ENCODE measurements around the gene PDE6B.
A peak's percentile ranks its signal among the peaks of the same experiment; 100 is the strongest.
"Not testable (repeated sequence)": the region's sequence is repeated elsewhere in the genome, so short reads cannot be mapped to it uniquely, and the experiment has no call there.

Gene PDE6B

DNA sequence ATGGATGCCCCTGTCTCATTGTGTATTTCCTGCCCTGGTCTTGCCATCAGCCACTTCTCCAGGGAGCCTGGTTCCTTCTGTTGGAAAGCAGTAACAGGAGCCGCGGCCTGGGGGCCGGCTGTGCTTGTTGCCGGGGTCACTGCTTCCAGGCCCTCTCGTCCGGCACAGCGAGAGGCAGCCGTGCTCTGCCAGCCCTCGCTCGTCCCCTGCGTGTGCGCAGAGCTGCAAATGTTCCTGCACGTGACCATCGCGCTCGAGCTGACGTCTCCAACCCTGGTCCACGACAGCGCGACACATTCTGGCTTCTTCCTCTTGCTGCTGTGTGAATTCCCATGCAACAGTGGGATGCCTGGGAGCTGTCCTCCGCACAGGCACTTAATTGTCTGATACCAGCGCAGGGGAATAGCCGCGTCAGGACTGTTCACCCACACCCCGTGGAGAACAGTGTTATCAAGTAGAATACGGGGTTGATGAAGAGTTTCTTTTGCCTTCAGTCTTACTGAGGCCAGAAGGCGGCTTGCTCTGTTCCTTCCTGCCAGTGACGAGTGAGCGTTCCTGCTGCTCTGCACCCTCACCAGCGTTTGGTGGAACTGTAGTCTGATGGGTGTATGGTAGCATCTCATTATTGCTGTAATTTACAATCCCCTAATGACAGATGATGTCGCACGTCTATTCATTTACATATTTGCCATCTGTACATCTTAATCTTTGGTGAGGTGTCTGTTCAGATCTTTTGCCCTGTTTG lies 12.3 kb downstream of the PDE6B start:
- DNase-seq = no peak

DNA sequence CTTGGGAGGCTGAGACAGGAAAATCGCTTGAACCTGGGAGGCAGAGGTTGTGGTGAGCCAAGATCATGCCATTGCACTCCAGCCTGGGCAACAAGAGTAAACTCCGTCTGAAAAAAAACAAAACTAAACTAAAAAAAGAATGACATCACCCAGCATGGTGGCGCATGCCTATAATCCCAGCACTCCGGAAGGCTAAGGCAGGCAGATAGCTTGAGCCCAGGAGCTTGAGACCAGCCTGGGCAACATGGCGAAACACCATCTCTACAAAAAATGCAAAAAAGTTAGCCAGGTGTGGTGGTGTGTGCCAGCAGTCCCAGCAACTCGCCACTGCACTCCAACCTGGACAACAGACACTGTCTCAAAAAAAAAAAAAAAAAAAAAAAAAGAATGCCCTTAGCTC lies 17.0 kb downstream of the PDE6B start:
- DNase-seq = not testable (repeated sequence)

DNA sequence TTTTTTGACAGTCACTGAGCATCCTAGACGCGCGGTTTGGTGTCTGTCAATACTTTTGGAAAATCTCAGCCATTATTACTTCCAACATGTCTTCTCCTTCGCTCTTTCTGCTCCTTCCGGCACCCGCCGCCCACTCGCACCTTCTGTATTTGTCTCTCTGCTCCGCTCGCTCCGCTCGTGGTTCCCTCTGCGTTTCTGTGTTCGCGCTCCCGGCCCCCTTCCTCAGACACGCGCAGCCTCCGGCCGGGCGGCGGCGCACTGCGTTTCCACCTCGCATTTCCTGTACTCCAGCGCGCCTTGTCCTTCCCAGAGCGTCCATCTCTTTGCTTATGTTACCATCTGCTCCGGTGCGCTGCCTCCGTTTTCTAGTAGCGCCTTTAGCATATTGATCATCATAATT lies 21.1 kb downstream of the PDE6B start:
- DNase-seq = peak; percentile 41

DNA sequence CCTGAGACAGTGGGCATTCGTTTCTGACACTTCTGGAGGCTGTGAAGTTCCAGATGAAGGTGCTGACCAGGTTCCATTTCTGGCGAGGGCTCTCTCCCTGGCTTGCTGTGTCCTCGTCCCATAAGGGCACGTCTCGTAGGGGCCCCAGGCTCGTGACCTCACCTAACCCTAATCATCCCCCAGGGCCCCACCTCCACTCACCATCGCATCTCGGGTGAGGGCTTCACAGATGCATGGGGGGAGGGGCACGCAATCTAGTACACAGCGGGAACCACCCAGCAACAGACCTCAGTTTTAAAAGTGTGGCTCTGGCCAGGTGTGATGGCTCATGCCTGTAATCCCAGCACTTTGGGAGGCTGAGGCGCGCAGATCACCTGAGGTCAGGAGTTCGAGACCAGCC lies 22.1 kb downstream of the PDE6B start:
- peak; percentile 1 for DNase-seq

DNA sequence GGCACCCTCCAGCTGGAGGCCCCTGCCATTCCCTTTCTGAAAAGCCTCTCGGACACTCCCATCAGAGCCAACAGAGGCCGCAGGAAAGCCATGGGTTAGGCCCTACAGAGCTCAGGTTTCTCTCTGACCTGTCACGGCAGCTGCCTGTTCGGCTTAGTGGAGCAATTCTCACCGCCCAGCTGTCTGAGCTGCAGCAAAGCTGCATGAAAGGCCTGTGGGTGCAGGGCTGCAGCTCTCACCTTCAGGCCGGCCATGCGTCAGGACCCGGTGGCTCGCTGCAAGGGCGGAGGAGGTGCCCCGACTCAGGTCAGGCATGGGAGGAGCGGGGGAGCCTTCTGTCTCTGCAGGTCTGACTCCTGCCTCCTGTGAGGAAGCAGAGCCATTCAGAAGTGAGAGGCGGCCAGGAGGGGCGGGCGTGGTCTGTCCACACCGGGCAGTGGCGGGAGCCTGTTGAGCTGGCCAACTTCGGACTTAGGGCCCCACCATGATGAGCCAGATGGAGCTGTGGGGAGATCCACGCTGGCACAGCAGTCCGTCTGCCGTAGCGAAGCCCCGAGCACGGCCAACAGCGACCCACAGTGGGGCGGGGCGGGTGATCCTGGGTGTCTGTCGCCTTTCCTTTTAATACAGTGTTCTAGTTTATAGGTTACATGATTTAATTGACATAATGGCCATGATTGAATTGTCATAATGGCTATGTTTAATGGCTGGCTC lies 23.4 kb downstream of the PDE6B start:
- peak; percentile 8 for DNase-seq

DNA sequence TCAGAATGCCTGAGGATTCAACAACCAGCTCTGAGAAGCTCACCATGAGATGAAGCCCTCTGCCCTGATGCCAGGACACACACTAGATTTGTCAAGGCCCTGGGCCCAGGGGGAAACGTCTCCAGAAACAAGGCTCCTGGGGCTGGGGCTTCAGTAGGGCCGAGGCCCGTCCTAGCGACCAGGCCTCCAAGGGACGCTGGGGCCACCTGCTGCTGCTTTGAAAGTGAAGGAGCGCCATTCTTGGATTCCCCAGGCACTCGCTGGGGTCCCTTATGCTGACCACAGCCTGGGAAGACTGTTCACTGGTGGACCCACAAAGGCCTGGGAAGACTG lies 23.9 kb downstream of the PDE6B start:
- no peak for DNase-seq

DNA sequence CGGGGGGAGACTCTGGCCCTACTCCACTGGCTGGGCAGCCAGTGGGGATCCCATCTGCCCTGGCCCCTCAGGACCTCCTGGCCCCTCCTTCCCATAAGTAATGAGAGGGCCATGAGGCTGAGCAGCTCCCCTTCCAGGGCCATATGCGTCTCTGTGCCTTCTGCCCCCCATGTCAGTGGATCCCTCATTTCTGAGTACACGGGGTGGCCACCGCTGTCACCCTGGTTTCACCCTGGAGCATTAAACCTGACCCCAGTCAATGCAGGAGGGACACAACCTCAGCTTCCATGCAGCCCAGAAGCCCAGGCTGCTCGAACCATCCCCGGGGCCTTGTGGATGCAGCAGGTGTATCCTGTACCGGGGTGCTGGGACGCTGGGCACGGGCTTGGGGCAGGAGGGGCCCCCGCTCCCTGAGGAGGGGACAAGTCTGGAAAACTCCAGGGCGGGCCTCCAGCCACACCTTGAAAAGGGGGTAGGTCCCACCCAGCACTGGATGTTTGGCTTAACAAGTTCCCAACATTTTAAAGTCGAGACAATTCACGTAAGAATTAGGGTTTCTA lies 24.5 kb downstream of the PDE6B start:
- peak; percentile 5 for DNase-seq

DNA sequence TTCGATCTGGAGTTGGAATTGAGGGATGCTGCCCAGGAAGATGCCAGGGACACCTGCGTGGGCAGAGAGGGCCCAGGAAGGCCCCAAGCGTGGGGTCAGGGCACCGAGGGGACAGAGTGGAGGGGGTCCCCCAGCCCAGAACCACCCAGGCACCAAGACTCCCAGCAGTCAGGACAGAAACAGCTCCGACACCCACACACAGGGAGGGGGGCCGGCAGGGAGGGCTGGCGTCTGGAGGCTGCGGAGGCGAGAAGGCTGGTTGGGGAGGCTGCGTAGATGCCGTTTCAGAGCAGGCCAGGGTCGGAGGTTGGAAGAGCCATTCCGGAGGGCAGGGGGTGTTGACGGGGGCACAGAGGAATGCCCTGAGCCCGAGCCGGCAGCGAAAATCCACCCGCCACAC lies 25.1 kb downstream of the PDE6B start:
- no peak for DNase-seq

DNA sequence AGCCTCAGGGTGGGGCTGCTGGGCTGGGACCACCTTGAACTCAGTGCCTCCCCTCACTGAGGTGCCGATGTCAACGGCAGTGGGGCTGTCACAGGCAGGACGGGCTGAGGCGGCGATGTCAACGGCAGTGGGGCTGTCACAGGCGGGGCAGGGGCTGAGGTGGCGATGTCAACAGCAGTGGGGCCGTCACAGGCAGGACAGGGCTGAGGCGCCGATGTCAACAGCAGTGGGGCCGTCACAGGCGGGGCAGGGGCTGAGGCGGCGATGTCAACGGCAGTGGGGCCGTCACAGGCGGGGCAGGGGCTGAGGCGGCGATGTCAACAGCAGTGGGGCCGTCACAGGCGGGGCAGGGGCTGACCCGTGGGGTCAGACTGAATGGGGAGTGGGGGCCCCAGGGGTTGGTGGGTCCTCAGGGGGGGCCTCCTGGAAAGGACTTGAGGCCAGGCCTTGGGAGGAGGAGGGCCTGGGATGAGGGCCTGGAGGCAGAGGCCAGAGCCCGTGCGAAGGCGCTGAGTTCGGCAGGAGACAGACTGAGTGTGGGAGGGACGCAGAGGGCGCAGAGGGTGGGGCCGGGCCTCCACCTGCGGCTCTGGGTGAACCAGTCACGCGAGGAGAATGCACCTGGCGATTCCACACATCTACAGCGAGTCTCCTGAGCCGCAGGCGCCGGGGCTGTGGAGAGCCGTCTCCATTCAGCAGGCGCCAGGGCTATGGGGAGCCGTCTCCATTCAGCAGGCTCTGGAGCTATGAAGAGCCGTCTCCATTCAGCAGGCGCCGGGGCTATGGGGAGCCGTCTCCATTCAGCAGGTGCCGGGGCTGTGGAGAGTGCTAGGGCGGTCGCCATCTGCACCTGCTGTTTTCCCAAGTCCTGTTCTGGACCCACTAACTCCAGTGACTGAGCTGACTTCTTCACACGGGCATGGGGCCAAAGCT lies 25.8 kb downstream of the PDE6B start:
- DNase-seq = peak; percentile 9

DNA sequence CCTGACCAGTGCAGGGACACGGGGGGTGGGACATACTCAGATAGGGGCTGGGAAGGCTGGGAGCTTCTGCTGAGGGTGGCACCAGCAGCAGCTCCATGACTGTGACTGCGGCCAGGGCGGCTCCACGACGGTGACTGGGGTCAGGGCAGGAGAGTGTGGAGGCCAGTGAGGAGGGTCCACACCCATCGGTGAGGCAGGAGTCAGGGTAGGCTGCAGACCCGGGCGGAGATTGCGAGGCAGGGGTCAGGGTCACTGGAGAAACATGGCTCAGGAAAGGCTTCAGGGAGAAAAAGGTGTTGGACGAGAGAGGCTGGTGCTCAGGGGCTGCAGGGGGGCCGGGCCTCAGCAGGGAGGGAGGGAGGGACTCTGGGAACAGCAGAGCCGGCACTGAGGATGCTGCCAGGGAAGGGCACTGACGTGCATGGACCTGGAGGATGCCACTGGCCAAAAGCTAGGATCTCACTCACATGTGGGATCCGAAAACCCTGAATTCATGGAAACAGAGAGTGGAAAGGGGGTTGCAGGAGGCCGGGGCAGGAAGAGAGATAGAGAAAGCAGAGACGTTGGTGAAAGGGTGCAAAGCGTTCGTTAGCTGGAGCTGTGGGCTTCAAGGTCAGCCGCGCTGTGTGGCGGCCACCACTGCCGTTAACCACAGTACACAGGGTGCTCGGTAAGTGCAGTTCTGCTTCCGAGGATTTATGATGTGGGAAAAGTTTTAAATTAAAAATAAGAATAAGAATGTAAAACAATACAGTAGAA lies 26.7 kb downstream of the PDE6B start:
- DNase-seq = no peak

DNA sequence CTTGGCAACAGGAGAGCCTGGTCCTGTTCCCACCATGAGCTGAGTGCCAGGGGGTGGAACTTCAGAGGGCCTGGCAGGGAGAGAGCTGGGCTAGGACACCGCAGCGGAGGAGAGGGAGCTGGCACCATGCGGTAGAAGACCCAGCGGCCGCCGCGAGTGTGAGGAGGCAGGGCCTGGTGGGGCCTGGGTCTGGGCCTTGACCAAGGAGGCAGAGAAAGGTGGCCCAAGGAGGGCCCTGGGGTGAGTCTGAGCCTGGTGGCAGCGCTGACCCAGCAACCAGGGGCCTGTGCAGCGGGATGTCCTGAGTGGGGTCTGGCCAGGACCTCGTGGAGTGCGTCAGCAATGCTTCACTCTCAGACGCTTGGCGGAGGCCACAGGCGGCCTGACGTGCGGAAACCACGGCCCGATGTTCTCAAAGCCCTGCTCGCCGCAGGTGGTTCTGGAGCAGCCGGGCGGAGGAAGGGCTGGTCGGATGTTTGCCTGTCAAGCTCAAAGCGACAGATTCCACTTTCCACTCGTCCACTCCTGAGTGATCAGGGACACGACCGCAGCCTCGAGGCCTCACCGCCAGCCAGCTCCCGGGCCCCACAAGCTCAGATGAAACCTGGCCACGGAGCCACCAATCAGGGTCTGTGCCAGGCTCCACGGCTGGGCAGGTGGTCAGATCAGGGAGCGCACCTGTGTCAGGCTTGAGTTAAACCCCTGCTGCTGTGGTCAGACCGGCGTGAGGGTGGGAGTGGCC lies 27.9 kb downstream of the PDE6B start:
- peak; percentile 9 for DNase-seq

DNA sequence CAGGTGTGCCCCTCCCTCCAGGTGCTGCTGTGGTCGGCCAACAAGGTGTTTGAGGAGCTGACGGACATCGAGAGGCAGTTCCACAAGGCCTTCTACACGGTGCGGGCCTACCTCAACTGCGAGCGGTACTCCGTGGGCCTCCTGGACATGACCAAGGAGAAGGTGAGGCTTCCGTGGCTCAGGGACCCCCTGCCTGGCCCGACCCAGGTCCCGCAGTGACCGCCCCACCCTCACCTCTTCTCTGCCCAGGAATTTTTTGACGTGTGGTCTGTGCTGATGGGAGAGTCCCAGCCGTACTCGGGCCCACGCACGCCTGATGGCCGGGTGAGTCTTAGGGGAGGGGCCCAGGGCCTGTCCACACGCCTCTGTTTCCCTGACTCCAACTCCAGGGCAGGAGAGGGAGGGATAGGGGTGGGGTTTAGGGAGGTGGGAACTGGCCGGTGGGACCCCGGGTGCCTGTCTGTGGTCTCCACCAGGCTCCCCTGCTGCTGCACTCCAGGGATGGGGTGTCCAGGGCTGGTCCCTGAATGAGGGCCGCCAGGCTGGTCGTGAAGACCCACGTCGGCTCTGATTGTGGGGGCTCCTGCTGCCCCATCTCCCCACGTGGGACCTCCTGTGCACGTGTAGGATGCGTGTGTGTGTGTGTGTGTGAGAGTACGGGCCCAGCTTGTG lies 28.6 kb downstream of the PDE6B start:
- DNase-seq = peak; percentile 7

DNA sequence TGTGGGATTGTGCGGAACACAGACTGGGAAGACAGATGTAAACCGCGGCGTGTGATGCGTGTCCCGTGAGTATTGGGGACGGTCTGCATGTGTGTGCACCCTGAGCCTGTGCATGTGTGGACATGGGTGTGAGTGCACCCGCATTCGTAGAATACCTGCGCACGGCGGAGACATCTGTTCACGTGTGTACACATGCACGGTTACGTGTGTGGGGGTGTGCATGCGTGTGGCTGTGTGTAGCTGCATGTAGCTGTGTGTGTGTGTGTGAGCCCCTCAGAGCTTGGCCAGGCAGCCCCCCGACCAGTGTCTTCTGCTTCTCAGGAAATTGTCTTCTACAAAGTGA lies 29.1 kb downstream of the PDE6B start:
- no peak for DNase-seq

DNA sequence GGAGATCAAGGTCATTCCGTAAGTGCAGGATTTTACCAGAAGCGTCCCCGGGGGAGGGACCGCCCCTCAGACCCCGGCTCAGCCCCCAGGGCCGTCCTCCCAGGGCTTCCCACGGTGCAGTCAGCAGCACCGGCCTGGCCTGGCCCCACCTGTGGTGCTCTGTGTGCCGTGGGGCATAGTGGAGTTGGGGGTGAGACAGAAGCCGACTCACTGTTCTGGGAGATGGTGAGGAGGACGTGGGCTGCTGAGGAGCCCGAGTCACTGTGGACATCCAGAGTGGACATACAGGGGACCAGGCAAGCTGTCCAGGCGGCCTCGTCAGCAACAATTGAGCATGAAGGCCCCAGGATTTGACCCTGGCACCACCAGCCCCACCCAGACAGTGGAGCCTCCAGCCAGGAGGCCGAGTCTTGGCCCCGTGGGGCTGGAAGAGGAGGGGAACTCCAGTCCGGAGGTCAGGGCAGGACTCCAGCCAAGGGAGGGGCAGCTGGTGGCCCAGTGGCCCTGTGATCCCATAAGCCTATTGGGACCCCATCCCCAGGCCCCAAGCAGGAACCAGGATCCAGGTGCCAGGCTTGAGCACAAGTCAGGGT lies 29.6 kb downstream of the PDE6B start:
- DNase-seq = peak; percentile 9

DNA sequence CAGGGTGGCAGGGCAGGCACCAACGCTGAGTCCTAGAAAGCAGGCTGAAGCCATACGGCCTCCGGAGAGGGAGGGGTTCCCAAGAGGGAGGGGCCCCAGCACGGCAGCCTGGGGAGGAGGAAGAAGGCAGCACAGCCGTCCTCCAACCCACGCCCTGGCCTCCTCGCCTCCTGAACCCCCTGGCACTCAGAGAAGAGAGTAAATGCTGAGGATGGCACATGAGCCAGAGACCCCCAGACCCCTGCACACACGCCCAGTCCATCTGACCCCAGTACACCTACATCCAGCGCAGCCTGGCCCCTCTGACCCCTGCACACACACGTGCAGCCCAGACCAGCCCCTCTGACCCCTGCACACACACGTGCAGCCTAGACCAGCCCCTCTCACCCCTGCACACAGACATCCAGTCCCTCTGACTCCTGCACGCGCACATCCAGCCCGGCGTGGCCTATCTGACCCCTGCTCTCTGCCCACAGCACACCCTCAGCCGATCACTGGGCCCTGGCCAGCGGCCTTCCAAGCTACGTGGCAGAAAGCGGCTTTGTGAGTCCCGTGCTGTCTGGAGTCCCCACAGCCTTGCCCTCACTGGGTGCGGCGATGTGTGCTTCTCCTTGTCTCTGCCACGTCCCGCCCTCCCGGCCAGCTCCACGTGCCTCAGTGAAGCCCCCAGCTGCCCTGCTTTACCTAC lies 30.2 kb downstream of the PDE6B start:
- DNase-seq = peak; percentile 7

DNA sequence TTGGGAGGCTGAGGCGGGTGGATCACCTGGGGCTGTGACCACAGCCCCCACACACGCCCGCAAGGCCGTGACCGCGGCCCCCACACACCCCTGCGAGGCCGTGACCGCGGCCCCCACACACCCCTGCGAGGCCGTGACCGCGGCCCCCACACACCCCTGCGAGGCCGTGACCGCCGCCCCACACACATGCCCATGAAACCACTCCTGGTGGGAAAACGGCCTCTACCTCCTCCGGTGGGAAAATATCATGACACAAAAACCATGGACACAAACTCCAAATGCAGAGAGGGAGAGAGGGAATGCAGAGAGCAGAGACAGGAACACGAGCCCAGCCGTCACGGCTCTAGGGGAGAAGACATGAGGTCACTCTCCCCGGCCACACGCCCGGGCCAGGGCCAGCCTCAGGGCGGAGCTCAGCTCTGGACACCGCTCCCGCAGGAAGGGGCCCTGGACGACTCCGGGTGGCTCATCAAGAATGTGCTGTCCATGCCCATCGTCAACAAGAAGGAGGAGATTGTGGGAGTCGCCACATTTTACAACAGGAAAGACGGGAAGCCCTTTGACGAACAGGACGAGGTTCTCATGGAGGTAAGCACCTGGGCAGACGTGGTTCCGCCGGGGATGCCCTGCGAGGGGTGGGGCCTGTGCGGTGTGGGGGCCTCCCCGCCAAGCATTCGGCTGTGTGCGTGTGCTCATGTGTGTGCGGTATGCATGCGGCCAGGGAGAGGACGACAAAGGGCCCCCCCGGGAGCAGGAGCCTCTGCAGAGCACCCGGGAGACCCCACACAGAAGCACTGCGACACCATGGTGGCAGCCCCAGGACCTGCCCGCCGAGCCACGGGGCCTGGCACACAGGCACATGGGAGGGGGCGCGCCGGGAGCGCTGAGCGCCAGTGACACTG lies 31.3 kb downstream of the PDE6B start:
- DNase-seq = peak; percentile 8

DNA sequence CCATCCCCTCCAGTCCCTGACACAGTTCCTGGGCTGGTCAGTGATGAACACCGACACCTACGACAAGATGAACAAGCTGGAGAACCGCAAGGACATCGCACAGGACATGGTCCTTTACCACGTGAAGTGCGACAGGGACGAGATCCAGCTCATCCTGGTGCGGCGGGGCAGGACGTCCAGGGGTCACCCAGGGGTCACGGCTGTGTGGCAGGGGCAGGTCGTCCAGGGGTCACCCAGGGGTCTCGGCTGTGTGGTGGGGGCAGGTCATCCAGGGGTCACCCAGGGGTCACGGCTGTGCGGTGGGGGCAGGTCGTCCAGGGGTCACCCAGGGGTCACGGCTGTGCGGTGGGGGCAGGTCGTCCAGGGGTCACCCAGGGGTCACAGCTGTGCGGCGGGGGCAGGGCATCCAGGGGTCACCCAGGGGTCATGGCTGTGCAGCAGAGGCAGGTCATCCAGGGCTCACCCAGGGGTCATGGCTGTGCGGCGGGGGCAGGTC lies 32.0 kb downstream of the PDE6B start:
- DNase-seq = peak; percentile 4

DNA sequence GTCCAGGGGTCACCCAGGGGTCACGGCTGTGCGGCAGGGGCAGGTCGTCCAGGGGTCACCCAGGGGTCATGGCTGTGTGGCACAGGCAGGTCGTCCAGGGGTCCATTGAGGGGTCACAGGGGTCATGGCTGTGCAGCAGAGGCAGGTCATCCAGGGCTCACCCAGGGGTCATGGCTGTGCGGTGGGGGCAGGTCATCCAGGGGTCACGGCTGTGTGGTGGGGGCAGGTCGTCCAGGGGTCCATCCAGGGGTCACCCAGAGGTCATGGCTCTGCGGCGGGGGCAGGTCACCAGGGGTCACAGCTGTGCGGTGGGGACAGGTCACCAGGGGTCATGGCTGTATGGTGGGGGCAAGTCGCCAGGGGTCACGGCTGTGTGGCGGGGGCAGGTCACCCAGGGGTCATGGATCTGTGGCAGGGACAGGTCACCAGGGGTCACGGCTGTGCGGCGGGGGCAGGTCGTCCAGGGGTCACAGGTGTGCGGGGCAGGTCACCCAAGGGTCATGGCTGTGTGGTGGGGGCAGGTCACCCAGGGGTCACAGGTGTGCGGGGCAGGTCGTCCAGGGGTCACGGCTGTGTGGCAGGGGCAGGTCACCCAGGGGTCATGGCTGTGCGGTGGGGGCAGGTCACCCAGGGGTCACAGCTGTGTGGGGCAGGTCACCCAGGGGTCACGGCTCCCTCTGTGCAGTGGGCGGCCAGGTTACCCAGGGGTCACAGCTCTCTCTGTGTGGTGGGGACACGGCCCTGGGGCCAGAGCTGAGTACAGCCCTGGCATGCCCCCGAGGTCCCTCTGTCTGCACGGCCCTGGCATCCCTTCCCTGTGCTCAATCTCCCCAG lies 32.7 kb downstream of the PDE6B start:
- DNase-seq = peak; percentile 9
